ENCODE data around the gene ZNF677.
"Not testable (repeated sequence)": the region's sequence is repeated elsewhere in the genome, so short reads cannot be mapped to it uniquely, and the experiment has no call there.

ZNF677 gene

GRCh38 chr19:53193535-53194222 lies 61.0 kb downstream of the ZNF677 start:
- H3K4me1 Mint-ChIP-seq, result peaks cover 21% of the 10 kb centered on the region
- H3K36me3 Mint-ChIP-seq (ENCODE audit: low read depth), result peaks cover 38% of the 10 kb centered on the region
- H3K27ac Mint-ChIP-seq, result peak overlapping the region; percentile 88 to 94 (median 94)
- peaks cover 2% of the 10 kb centered on the region for H3K9me3 Mint-ChIP-seq
- peak overlapping the region; percentile 95 to 98 (median 97) for H3K4me3 Mint-ChIP-seq
- H3K27me3 Mint-ChIP-seq (ENCODE audit: low read depth), result no peaks in the 10 kb centered on the region
- TF ChIP-seq CTCF (IDR thresholded peaks at IDR 0.05; ENCODE audit: unreplicated experiment in 3 of 3), result no peak

- Mint-ChIP-seq H3K4me1 (peaks cover 21% of the 10 kb centered on the region), H3K36me3 (ENCODE audit: low read depth) (peaks cover 39% of the 10 kb centered on the region), H3K27ac (peak within 1 kb of the TSS; percentile 88 to 94 (median 94)), H3K9me3 (peaks cover 2% of the 10 kb centered on the region), H3K4me3 (peak within 1 kb of the TSS; percentile 95 to 98 (median 97)), H3K27me3 (ENCODE audit: low read depth) (no peaks in the 10 kb centered on the region)
- TF ChIP-seq CTCF (IDR thresholded peaks at IDR 0.05; ENCODE audit: unreplicated experiment in 3 of 3), result no peak
Observed at GRCh38 chr19:53192771-53193534, 61.7 kb downstream of the ZNF677 start, which contains the start of gene ZNF665. Gene ZNF665 (minus strand): TSS chr19:53193358. CDS start chr19:53182898, 10,460 bp downstream.

- H3K4me3 Mint-ChIP-seq, result peak overlapping the region in 1 of 3 experiments; percentile 28
- TF ChIP-seq CTCF (IDR thresholded peaks at IDR 0.05; ENCODE audit: unreplicated experiment in 3 of 3), result no peak
- peaks cover 17% of the 10 kb centered on the region for H3K4me1 Mint-ChIP-seq
- no peak overlapping the region for H3K27ac Mint-ChIP-seq
- no peaks in the 10 kb centered on the region for H3K9me3 Mint-ChIP-seq
- peaks cover 39% of the 10 kb centered on the region for H3K36me3 Mint-ChIP-seq (ENCODE audit: low read depth)
- H3K27me3 Mint-ChIP-seq (ENCODE audit: low read depth), result no peaks in the 10 kb centered on the region
Observed at GRCh38 chr19:53190253-53190652, 64.4 kb downstream of the ZNF677 start.

- H3K27ac Mint-ChIP-seq; H3K27me3 Mint-ChIP-seq (ENCODE audit: low read depth): not testable (repeated sequence)
- H3K36me3 Mint-ChIP-seq (ENCODE audit: low read depth), result peaks cover 38% of the 10 kb centered on the region
Observed at GRCh38 chr19:53189691-53190198, 64.9 kb downstream of the ZNF677 start.

More at GRCh38 chr19:53189691-53190198, 64.9 kb downstream of the ZNF677 start:
- H3K4me3 Mint-ChIP-seq, H3K9me3 Mint-ChIP-seq: not testable (repeated sequence)
- peaks cover 15% of the 10 kb centered on the region for H3K4me1 Mint-ChIP-seq
